ENCODE results near the gene ESYT3. TPM values are rescaled to one million over a fixed set of nuclear protein-coding genes. Genes with fewer than 3 reads are reported as not detected.

Gene ESYT3
- total and polyA plus RNA-seq, 2 of the 8 experiments (the other 6 are each of a cell fraction or from before 2014, with no cell fraction given) = 4.4 to 7.3 TPM

- Histone ChIP-seq H3K4me1 (replicated peaks in 1 of 4; ENCODE audit: control insufficient read depth in 3 of 4, insufficient read depth in 4 of 4, low read length in 3 of 4) (peaks cover 0 to 9% (median 4%) of the 10 kb centered on the region in 4 experiments; a peak in 6 of 7 replicates), H2AK5ac (ENCODE audit: low read depth, low read length) (no peak overlapping the region), H3K36me3 (ENCODE audit: control insufficient read depth in 2 of 4, insufficient read depth in 4 of 4, low read length in 3 of 4) (no peaks in the 10 kb centered on the region), H2BK5ac (ENCODE audit: low read depth, low read length) (no peak overlapping the region), H2BK15ac (ENCODE audit: low read length) (no peak overlapping the region), H3K9me3 (ENCODE audit: insufficient read depth in 2 of 2, low read depth in 1 of 2, low read length in 1 of 2) (no peaks in the 10 kb centered on the region), H3K27ac (ENCODE audit: low read depth, low read length) (no peak overlapping the region), H3K9ac (replicated peaks in 1 of 4; ENCODE audit: extremely low read depth in 1 of 4, low read depth in 3 of 4, low read length in 3 of 4) (no peak overlapping the region), H3K27me3 (replicated peaks in 1 of 4; ENCODE audit: control insufficient read depth in 3 of 4, extremely low read depth in 1 of 4, insufficient read depth in 3 of 4, low read length in 3 of 4) (no peaks in the 10 kb centered on the region), H3K79me1 (ENCODE audit: low read depth, low read length) (no peaks in the 10 kb centered on the region; the same call in 1 of the 2 replicates), H3K56ac (replicated peaks; ENCODE audit: insufficient read length, low read depth, low read length) (no peak overlapping the region), H2AFZ (ENCODE audit: low read length) (no peak overlapping the region), H3K23ac (ENCODE audit: insufficient read length) (no peak overlapping the region), H3K23me2 (ENCODE audit: low read depth, low read length) (no peaks in the 10 kb centered on the region), H2BK20ac (ENCODE audit: low read length) (no peak overlapping the region), H4K91ac (replicated peaks; ENCODE audit: insufficient read length, low read length) (no peak overlapping the region), H4K8ac (ENCODE audit: extremely low read depth, insufficient read depth, low read length) (no peak overlapping the region), H4K5ac (ENCODE audit: insufficient read length, low read depth, low read length) (no peak overlapping the region), H3K4ac (replicated peaks; ENCODE audit: insufficient read length, low read depth, low read length) (no peak overlapping the region), H3K79me2 (ENCODE audit: control insufficient read depth in 1 of 2, insufficient read depth in 2 of 2, low read length in 2 of 2) (no peaks in the 10 kb centered on the region), H3K18ac (ENCODE audit: extremely low read depth, low read length) (no peak overlapping the region), H3K4me2 (ENCODE audit: insufficient read depth in 1 of 2, low read depth in 2 of 2, low read length in 2 of 2) (no peak overlapping the region), H3K14ac (ENCODE audit: insufficient read length) (no peak overlapping the region), H4K20me1 (replicated peaks in 1 of 2; ENCODE audit: control insufficient read depth in 1 of 2, insufficient read depth in 2 of 2, low read length in 2 of 2) (no peaks in the 10 kb centered on the region), H3K4me3 (ENCODE audit: extremely low read depth in 1 of 4, insufficient read depth in 2 of 4, low read depth in 3 of 4, low read length in 4 of 4) (no peak overlapping the region), H2BK12ac (ENCODE audit: low read depth, low read length) (no peak overlapping the region), H2BK120ac (replicated peaks; ENCODE audit: low read depth, low read length) (no peak overlapping the region)
- DNase-seq (ENCODE audit: low read depth in 1 of 2, low spot score in 2 of 2) = no peak
- TF ChIP-seq E2F6 (IDR thresholded peaks at IDR 0.05) = no peak
- TF ChIP-seq KDM5A (IDR thresholded peaks at IDR 0.05; ENCODE audit: low read length) = no peak
- CTCF ChIA-PET (ENCODE audit: partially characterized antibody) = interaction anchor here (0.6 to 1.3 kb wide), 4 partner anchors 10 to 101 kb away, joined by 3 read pairs; no protein-coding TSS in a partner anchor
- WGBS, 2 experiments (ENCODE audit: extremely low coverage in 1 of 2, insufficient coverage in 1 of 2, insufficient read length in 1 of 2, insufficient replicate concordance in 2 of 2, low coverage in 1 of 2, low lambda C conversion rate in 2 of 2, missing lambda C conversion rate in 1 of 2) = 86% methylated on average over 5 of the region's 5 CpGs; no CpG with 5 or more reads in 1 of the 2 experiments
- POLR2A ChIA-PET (ENCODE audit: partially characterized antibody) = interaction anchor here (1.0 kb wide), 1 partner anchor 25 kb away, joined by 3 read pairs; no protein-coding TSS in a partner anchor
- no peak for FAIRE-seq
These were observed 39.7 kb upstream of the ESYT3 start for GRCh38 chr3:138394686-138395085.

Data from H1 (cell line).